Liver (tissue), 9 donors: Measurements from ENCODE around the gene CTTN. TPM values are rescaled to one million over a fixed set of nuclear protein-coding genes. Genes with fewer than 3 reads are reported as not detected.

ENCODE experiments used
- DNase-seq: peaks from one replicate; pipeline ENCODE4 v3.0.0-alpha.2; 2017; ENCODE audit warnings: low spot score
- H3K27ac ChIP-seq, 2 donors: one replicate each; pipeline ENCODE4 v1.7.0; 2013; ENCODE audit warnings: inconsistent platforms in 2 of 2, low read length in 2 of 2, control low read depth in 1 of 2, low read depth in 1 of 2, mild to moderate bottlenecking in 1 of 2
- H3K27me3 ChIP-seq, 4 donors: one replicate each; pipeline versions ENCODE4 v1.6.1 to v1.7.0; 2013; ENCODE audit warnings: low read length in 3 of 4, inconsistent platforms in 1 of 4, mild to moderate bottlenecking in 1 of 4, moderate library complexity in 1 of 4; ENCODE audit not compliant: control insufficient read depth in 4 of 4, insufficient read depth in 4 of 4
- H3K36me3 ChIP-seq, 4 donors: one replicate each; pipeline versions ENCODE4 v1.6.1 to v1.7.0; 2013; ENCODE audit warnings: low read length in 3 of 4, mild to moderate bottlenecking in 3 of 4, low read depth in 1 of 4, moderate library complexity in 1 of 4; ENCODE audit not compliant: control insufficient read depth in 4 of 4, insufficient read depth in 3 of 4
- H3K4me1 ChIP-seq, 4 donors: one replicate each; pipeline versions ENCODE4 v1.6.1 to v1.7.0; 2013; ENCODE audit warnings: low read length in 3 of 4, mild to moderate bottlenecking in 3 of 4, moderate library complexity in 1 of 4; ENCODE audit not compliant: control insufficient read depth in 4 of 4, insufficient read depth in 4 of 4
- H3K4me3 ChIP-seq, 3 donors: one replicate each; pipeline versions ENCODE4 v1.6.1 to v1.7.0; 2013; ENCODE audit warnings: low read length in 3 of 3, control low read depth in 1 of 3, low read depth in 1 of 3, mild to moderate bottlenecking in 1 of 3
- H3K9ac ChIP-seq, 2 donors: one replicate each; pipeline ENCODE4 v1.7.0; 2013; ENCODE audit warnings: low read length in 2 of 2, mild to moderate bottlenecking in 2 of 2, moderate library complexity in 2 of 2, control low read depth in 1 of 2, low read depth in 1 of 2
- H3K9me3 ChIP-seq, 4 donors: one replicate each; pipeline versions ENCODE4 v1.6.1 to v1.7.0; 2013; ENCODE audit warnings: low read length in 3 of 4; ENCODE audit not compliant: control insufficient read depth in 4 of 4
- EGR1 ChIP-seq, 2 donors: IDR thresholded peaks; 2 replicates each; pipeline ENCODE4 v1.6.1; 2016 to 2018; ENCODE audit warnings: antibody characterized with exemption in 2 of 2, low read depth in 2 of 2
- FOXA1 ChIP-seq: IDR thresholded peaks from 2 replicates; pipeline ENCODE4 v1.6.1; 2016; ENCODE audit warnings: antibody characterized with exemption
- FOXA2 ChIP-seq: IDR thresholded peaks from 2 replicates; pipeline ENCODE4 v1.6.1; 2016; ENCODE audit warnings: antibody characterized with exemption
- HNF4G ChIP-seq: IDR thresholded peaks from 2 replicates; pipeline ENCODE4 v1.6.1; 2016; ENCODE audit warnings: antibody characterized with exemption
- JUND ChIP-seq, 2 donors: IDR thresholded peaks; 2 replicates each; pipeline ENCODE4 v1.6.1; 2016; ENCODE audit warnings: antibody characterized with exemption in 2 of 2
- NR2F2 ChIP-seq: IDR thresholded peaks from 2 replicates; pipeline ENCODE4 v1.6.1; 2016; ENCODE audit warnings: antibody characterized with exemption
- RAD21 ChIP-seq, 2 donors: IDR thresholded peaks; 2 replicates each; pipeline ENCODE4 v1.6.1; 2016; ENCODE audit warnings: antibody characterized with exemption in 2 of 2, mild to moderate bottlenecking in 2 of 2
- RXRA ChIP-seq, 2 donors: IDR thresholded peaks; 2 replicates each; pipeline ENCODE4 v1.6.1; 2017 to 2018; ENCODE audit warnings: antibody characterized with exemption in 2 of 2, mild to moderate bottlenecking in 1 of 2
- SP1 ChIP-seq: IDR thresholded peaks from 2 replicates; pipeline ENCODE4 v1.6.1; 2018; ENCODE audit warnings: antibody characterized with exemption, mild to moderate bottlenecking
- TAF1 ChIP-seq: conservative IDR thresholded peaks from 2 replicates; pipeline ENCODE4 v1.6.1; 2016; ENCODE audit warnings: antibody characterized with exemption, mild to moderate bottlenecking
- YY1 ChIP-seq: IDR thresholded peaks from 2 replicates; pipeline ENCODE4 v1.6.1; 2016; ENCODE audit warnings: antibody characterized with exemption, mild to moderate bottlenecking
- WGBS: extraction: QIAGEN DNeasy Blood & Tissue Kit; methylation state at CpG from one replicate; pipeline ENCODE4 v1.1.7; 2013; 5-methylcytosine and 5-hydroxymethylcytosine counted together
- polyA plus RNA-seq, 2 donors: library from polyadenylated mRNA; stranded (reverse) in 1 of 2; unstranded in 1 of 2; fragments of 200-250 nt in 1 of 2; fragments of >200 nt in 1 of 2; fragmentation: Nextera tagmentation in 1 of 2; extraction: Ambion mirVana in 1 of 2; gene quantifications; one replicate each; pipeline versions ENCODE4 v1.2.1 to v1.2.3, GENCODE V29; 2013 to 2015
- total RNA-seq, 2 donors: library from RNA; depleted of rRNA; stranded (reverse); fragments of >200 nt; gene quantifications; one replicate each; pipeline ENCODE4 v1.2.3, GENCODE V29; 2014
- TF ChIP-seq, protein P1 (sequence below): fragments of 150-350 bp; IDR thresholded peaks from 2 replicates; pipeline ENCODE4 v1.5.1; 2017; ENCODE audit warnings: improper control_type of control experiment, low read depth, low read length; ENCODE audit not compliant: missing input control
- TF ChIP-seq, protein P2 (sequence below): IDR thresholded peaks from 2 replicates; pipeline ENCODE4 v1.6.1; 2016; ENCODE audit warnings: antibody characterized with exemption
- TF ChIP-seq, protein P3 (sequence below): IDR thresholded peaks from 2 replicates; pipeline ENCODE4 v1.6.1; 2016; ENCODE audit warnings: antibody characterized with exemption
- TF ChIP-seq, protein P4 (sequence below): IDR thresholded peaks from 2 replicates; pipeline ENCODE4 v1.6.1; 2016; ENCODE audit warnings: antibody characterized with exemption
- TF ChIP-seq, protein P5 (sequence below): IDR thresholded peaks from 2 replicates; pipeline ENCODE4 v1.6.1; 2016; ENCODE audit warnings: antibody characterized with exemption, mild to moderate bottlenecking
- donor health status: healthy.
- donor health status: healthy.
- donor health status: healthy.
- donor health status: healthy.
- donor health status: healthy.

The CTTN gene
- total and polyA plus RNA-seq, 4 donors: 38.7 to 136 (median 45.4) TPM

DNA sequence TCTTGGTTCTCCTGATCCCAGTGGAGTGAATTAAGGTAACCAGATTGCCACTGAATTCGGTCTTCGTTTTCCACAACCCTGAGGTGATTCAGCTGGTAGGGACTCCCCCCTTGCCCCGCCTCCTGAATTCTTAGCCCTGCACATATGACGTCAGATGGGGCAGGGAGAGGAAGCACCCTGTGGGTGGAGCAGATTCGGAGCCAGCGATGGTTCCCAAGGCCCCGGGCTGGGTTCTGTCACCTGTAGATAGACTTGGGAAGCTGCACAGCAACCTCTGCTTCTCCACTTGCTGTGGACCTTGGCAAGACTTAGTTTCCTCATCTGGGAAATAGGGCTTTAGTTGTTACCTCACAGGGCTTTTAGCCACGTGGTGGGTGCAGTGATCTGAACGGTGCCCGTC lies 67.8 kb downstream of the CTTN start:
- TF ChIP-seq, protein P1, sequence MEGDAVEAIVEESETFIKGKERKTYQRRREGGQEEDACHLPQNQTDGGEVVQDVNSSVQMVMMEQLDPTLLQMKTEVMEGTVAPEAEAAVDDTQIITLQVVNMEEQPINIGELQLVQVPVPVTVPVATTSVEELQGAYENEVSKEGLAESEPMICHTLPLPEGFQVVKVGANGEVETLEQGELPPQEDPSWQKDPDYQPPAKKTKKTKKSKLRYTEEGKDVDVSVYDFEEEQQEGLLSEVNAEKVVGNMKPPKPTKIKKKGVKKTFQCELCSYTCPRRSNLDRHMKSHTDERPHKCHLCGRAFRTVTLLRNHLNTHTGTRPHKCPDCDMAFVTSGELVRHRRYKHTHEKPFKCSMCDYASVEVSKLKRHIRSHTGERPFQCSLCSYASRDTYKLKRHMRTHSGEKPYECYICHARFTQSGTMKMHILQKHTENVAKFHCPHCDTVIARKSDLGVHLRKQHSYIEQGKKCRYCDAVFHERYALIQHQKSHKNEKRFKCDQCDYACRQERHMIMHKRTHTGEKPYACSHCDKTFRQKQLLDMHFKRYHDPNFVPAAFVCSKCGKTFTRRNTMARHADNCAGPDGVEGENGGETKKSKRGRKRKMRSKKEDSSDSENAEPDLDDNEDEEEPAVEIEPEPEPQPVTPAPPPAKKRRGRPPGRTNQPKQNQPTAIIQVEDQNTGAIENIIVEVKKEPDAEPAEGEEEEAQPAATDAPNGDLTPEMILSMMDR: no peak
- TF ChIP-seq FOXA2 (no peak), JUND (IDR thresholded peaks at IDR 0.05) (no peak), RXRA (IDR thresholded peaks at IDR 0.05) (no peak), SP1 (no peak), EGR1 (IDR thresholded peaks at IDR 0.05; ENCODE audit: low read depth in 2 of 2) (no peak), RAD21 (IDR thresholded peaks at IDR 0.05) (no peak), NR2F2 (no peak), TAF1 (no peak), YY1 (no peak), HNF4G (no peak), FOXA1 (no peak)
- TF ChIP-seq, protein P2, sequence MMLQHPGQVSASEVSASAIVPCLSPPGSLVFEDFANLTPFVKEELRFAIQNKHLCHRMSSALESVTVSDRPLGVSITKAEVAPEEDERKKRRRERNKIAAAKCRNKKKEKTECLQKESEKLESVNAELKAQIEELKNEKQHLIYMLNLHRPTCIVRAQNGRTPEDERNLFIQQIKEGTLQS: no peak
- TF ChIP-seq, protein P3, sequence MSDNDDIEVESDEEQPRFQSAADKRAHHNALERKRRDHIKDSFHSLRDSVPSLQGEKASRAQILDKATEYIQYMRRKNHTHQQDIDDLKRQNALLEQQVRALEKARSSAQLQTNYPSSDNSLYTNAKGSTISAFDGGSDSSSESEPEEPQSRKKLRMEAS: no peak
- TF ChIP-seq, protein P4, sequence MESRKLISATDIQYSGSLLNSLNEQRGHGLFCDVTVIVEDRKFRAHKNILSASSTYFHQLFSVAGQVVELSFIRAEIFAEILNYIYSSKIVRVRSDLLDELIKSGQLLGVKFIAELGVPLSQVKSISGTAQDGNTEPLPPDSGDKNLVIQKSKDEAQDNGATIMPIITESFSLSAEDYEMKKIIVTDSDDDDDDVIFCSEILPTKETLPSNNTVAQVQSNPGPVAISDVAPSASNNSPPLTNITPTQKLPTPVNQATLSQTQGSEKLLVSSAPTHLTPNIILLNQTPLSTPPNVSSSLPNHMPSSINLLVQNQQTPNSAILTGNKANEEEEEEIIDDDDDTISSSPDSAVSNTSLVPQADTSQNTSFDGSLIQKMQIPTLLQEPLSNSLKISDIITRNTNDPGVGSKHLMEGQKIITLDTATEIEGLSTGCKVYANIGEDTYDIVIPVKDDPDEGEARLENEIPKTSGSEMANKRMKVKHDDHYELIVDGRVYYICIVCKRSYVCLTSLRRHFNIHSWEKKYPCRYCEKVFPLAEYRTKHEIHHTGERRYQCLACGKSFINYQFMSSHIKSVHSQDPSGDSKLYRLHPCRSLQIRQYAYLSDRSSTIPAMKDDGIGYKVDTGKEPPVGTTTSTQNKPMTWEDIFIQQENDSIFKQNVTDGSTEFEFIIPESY: no peak
- TF ChIP-seq, protein P5, sequence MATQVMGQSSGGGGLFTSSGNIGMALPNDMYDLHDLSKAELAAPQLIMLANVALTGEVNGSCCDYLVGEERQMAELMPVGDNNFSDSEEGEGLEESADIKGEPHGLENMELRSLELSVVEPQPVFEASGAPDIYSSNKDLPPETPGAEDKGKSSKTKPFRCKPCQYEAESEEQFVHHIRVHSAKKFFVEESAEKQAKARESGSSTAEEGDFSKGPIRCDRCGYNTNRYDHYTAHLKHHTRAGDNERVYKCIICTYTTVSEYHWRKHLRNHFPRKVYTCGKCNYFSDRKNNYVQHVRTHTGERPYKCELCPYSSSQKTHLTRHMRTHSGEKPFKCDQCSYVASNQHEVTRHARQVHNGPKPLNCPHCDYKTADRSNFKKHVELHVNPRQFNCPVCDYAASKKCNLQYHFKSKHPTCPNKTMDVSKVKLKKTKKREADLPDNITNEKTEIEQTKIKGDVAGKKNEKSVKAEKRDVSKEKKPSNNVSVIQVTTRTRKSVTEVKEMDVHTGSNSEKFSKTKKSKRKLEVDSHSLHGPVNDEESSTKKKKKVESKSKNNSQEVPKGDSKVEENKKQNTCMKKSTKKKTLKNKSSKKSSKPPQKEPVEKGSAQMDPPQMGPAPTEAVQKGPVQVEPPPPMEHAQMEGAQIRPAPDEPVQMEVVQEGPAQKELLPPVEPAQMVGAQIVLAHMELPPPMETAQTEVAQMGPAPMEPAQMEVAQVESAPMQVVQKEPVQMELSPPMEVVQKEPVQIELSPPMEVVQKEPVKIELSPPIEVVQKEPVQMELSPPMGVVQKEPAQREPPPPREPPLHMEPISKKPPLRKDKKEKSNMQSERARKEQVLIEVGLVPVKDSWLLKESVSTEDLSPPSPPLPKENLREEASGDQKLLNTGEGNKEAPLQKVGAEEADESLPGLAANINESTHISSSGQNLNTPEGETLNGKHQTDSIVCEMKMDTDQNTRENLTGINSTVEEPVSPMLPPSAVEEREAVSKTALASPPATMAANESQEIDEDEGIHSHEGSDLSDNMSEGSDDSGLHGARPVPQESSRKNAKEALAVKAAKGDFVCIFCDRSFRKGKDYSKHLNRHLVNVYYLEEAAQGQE: no peak
- H3K4me1 ChIP-seq: no peaks in the 10 kb centered on the region
- H3K9me3 ChIP-seq: no peaks in the 10 kb centered on the region
- H3K36me3 ChIP-seq: no peaks in the 10 kb centered on the region
- H3K4me3 ChIP-seq: no peak overlapping the region
- 63% methylated on average over 10 of the region's 10 CpGs for WGBS
- H3K9ac ChIP-seq: no peak overlapping the region
- H3K27ac ChIP-seq: no peak overlapping the region
- DNase-seq: no peak
- no peaks in the 10 kb centered on the region for H3K27me3 ChIP-seq

DNA sequence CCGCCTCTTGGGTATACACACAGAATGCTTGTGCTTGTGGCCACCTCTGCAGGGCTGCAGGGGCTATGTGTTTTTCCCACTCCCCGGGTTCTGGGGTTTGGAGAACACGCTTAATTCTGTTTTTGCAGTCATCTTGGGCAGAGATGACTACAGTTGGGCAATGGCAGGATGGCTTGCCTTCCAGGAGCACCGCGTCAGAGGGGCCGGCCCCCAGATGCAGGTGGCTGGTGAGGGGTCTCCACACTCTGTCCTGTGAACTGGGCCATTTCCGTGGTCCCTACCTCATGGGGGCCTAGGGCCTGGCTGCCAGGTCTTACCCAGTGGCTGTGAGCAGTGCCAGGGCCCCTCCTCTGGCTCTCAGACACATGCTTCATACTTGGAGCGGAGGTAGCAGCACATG lies 68.3 kb downstream of the CTTN start:
- Histone ChIP-seq H3K27me3 (no peaks in the 10 kb centered on the region), H3K4me3 (no peak overlapping the region), H3K4me1 (no peaks in the 10 kb centered on the region), H3K27ac (no peak overlapping the region), H3K9ac (no peak overlapping the region), H3K9me3 (no peaks in the 10 kb centered on the region), H3K36me3 (no peaks in the 10 kb centered on the region)
- TF ChIP-seq, protein P1: no peak
- TF ChIP-seq NR2F2 (no peak), RXRA (IDR thresholded peaks at IDR 0.05) (no peak), EGR1 (IDR thresholded peaks at IDR 0.05; ENCODE audit: low read depth in 2 of 2) (no peak)
- TF ChIP-seq, protein P3: no peak
- 87% methylated on average over 8 of the region's 8 CpGs for WGBS
- no peak for DNase-seq
